22Rv1 (cell line): ENCODE measurements around the gene CDC42EP4.
"Not testable (repeated sequence)": the region's sequence is repeated elsewhere in the genome, so short reads cannot be mapped to it uniquely, and the experiment has no call there.

Source experiments
- H3K27ac ChIP-seq: fragments of 450-650 bp; 2 replicates; pipeline ENCODE4 v1.5.1; 2017
- ZFX ChIP-seq: fragments of 450-650 bp; IDR thresholded peaks from 2 replicates; pipeline ENCODE4 v1.6.1; 2017; ENCODE audit warnings: antibody characterized with exemption, borderline replicate concordance
- TF ChIP-seq, protein P1 (sequence below): fragments of 450-650 bp; IDR thresholded peaks from 2 replicates; pipeline ENCODE4 v1.5.1; 2017; ENCODE audit warnings: mild to moderate bottlenecking

The CDC42EP4 gene

GRCh38 chr17:73311428-73311780, 397 bp downstream of the CDC42EP4 start:
- H3K27ac ChIP-seq, result peak overlapping the region; percentile 67

GRCh38 chr17:73309727-73310596, 1.8 kb downstream of the CDC42EP4 start:
- TF ChIP-seq, protein P1, sequence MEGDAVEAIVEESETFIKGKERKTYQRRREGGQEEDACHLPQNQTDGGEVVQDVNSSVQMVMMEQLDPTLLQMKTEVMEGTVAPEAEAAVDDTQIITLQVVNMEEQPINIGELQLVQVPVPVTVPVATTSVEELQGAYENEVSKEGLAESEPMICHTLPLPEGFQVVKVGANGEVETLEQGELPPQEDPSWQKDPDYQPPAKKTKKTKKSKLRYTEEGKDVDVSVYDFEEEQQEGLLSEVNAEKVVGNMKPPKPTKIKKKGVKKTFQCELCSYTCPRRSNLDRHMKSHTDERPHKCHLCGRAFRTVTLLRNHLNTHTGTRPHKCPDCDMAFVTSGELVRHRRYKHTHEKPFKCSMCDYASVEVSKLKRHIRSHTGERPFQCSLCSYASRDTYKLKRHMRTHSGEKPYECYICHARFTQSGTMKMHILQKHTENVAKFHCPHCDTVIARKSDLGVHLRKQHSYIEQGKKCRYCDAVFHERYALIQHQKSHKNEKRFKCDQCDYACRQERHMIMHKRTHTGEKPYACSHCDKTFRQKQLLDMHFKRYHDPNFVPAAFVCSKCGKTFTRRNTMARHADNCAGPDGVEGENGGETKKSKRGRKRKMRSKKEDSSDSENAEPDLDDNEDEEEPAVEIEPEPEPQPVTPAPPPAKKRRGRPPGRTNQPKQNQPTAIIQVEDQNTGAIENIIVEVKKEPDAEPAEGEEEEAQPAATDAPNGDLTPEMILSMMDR, result no peak
- TF ChIP-seq ZFX, result no peak
- peak overlapping the region; percentile 67 for H3K27ac ChIP-seq

More at GRCh38 chr17:73311428-73311780, 397 bp downstream of the CDC42EP4 start:
- TF ChIP-seq, protein P1, result no peak
- no peak for TF ChIP-seq ZFX

DNA sequence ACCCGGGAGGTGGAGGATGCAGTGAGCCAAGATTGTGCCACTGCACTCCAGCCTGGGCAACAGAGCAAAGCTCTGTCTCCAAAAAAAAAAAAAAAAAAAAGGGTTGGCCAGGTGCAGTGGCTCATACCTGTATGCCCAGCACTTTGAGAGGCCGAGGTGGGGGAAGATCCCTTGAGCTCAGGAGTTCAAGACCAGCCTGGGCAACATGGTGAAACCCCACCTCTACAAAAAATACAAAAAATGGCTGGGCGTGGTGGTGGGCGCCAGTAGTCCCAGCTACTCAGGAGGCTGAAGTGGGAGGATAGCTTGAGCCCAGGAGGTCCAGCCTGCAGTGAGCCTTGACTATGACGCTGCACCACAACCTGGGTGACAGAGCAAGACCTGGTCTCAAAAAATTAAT, 2.8 kb downstream of the CDC42EP4 start:
- not testable (repeated sequence) for H3K27ac ChIP-seq

GRCh38 chr17:73308017-73308823, 3.6 kb downstream of the CDC42EP4 start:
- TF ChIP-seq ZFX, result no peak
- TF ChIP-seq, protein P1, result no peak
- H3K27ac ChIP-seq, result no peak overlapping the region

DNA sequence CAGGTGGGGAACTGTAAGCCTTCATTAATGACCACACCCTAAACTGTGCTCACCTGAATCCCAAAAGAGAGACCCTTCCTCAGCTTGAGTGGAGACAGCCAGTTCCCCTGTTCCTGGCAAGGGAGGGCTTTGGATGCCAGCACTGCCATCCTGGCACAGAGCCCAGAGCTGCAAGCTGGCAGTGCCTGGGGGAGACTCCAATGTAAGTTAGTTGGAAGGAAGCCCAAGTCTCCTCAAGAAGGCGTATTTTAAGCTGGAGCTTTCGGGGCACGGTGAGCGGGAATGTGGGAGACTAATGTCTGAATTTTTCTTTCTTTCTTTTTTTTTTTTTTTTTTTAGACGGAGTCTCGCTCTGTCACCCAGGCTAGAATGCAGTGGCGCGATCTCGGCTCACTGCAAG, 4.7 kb downstream of the CDC42EP4 start:
- H3K27ac ChIP-seq, result no peak overlapping the region

DNA sequence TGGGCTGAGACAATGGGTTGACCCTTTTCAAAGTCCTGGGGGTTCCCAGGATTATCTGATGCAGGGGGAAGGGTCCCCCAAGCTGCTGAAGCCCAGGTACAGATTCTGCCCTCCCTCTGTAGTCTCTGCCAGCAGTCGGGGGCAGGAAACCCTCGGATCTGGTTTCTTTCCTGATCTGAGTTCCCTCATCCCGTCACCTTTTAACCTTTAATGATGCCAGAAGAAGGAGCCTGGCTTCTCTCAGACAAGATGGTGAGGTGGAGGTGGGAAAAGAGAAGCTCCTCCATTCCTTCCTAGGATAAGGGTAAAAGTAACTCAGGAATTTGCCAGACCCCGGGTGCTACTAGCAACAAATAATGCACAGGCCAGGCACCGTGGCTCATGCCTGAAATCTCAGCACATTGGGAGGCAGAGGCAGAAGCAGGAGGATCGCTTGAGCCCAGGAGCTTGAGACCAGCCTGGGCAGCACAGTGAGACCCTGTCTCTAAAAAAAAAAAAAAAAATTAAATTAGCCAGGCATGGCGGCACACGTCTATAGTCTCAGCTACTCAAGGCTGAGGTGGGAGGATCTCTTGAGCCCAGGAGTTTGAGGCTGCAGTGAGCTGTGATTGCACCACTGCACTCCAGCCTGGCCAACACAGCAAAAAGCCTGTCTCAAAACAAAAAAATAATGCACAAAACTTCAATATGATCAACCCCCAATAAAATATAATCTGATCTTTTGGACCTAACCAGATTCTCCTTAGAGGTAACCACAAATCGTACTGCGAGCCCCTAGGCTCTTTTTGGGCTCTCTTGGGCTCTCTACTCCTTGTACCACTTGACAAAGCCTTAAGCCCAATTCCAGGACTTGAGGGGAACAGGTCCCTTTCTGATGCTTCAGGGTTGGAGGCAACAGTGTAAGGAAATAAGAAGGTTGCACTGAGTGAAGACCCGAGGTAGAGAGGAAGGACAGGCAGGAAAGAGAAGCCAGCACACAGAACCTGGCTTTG, 5.7 kb downstream of the CDC42EP4 start:
- H3K27ac ChIP-seq, result no peak overlapping the region
- no peak for TF ChIP-seq ZFX
- TF ChIP-seq, protein P1, result no peak

More for the DNA sequence above, 4.7 kb downstream of the CDC42EP4 start:
- TF ChIP-seq, protein P1, result no peak
- no peak for TF ChIP-seq ZFX
